A549 (cell line): Measurements from ENCODE around the gene ENGASE. TPM values are rescaled to one million over a fixed set of nuclear protein-coding genes. Genes with fewer than 3 reads are reported as not detected.

Source experiments
- ATAC-seq, 2 experiments: fragments of 200-7000 bp in 1 of 2; fragments of >200 bp in 1 of 2; cut with Nextera tagmentation in 1 of 2; cut with Tn5 transposase in 1 of 2; 3 replicates each; pipeline versions ENCODE4 v1.8.0 to v1.9.1; 2018 to 2020; ENCODE audit warnings: mild to moderate bottlenecking in 1 of 2, moderate library complexity in 1 of 2
- CTCF ChIA-PET: fragments of 300-600 bp; sonication (Branson Sonifier 250); formaldehyde crosslinking; extraction: SDS; loops from one replicate; lab custom pipeline; 2021; ENCODE audit warnings: antibody characterized with exemption, inconsistent platforms; lab: Yijun Ruan, JAX
- POLR2A ChIA-PET: fragments of 350-600 bp; formaldehyde crosslinking; extraction: SDS; loops from one replicate; lab custom pipeline; 2021; ENCODE audit warnings: antibody characterized with exemption, inconsistent platforms; lab: Yijun Ruan, JAX
- DNase-seq, 2 experiments: peaks; one replicate each; pipeline versions ENCODE4 v3.0.0 to v3.0.0-alpha.2; 2011 to 2016; ENCODE audit warnings: low read depth in 1 of 2, low spot score in 1 of 2
- FAIRE-seq: peaks from 2 replicates; lab custom pipeline; 2011; peaks lifted over from hg19 to GRCh38; lab: Jason Lieb, UNC
- H3K27ac ChIP-seq, 2 experiments: fragments of >200 bp; sonication (Bioruptor Twin); formaldehyde crosslinking; 3 replicates each; pipeline ENCODE4 v1.5.1; 2016 to 2017
- H3K4me1 ChIP-seq: fragments of >200 bp; sonication (Bioruptor Twin); formaldehyde crosslinking; 3 replicates; pipeline ENCODE4 v1.6.1; 2016
- H3K4me2 ChIP-seq: fragments of >200 bp; sonication (Bioruptor Twin); formaldehyde crosslinking; 3 replicates; pipeline ENCODE4 v1.6.1; 2016
- H3K4me3 ChIP-seq: fragments of >200 bp; sonication (Bioruptor Twin); formaldehyde crosslinking; 3 replicates; pipeline ENCODE4 v1.5.1; 2016
- H3K9me3 ChIP-seq: fragments of >200 bp; sonication (Bioruptor Twin); formaldehyde crosslinking; 3 replicates; pipeline ENCODE4 v1.6.1; 2016
- BHLHE40 ChIP-seq: IDR thresholded peaks from 2 replicates; pipeline ENCODE4 v1.6.1; 2012; ENCODE audit warnings: low read depth, low read length, inconsistent platforms
- CHD2 ChIP-seq: fragments of 150-350 bp; IDR thresholded peaks from 2 replicates; pipeline ENCODE4 v1.6.1; 2014; ENCODE audit warnings: low read length; ENCODE audit not compliant: partially characterized antibody
- E2F6 ChIP-seq: IDR thresholded peaks from 2 replicates; pipeline ENCODE4 v1.6.1; 2012; ENCODE audit warnings: low read depth, borderline replicate concordance
- EHMT2 ChIP-seq: fragments of 200-600 bp; sonication (generic); IDR thresholded peaks from 2 replicates; pipeline ENCODE4 v1.6.1; 2016; ENCODE audit warnings: antibody characterized with exemption, low read depth, mild to moderate bottlenecking, moderate library complexity
- ESRRA ChIP-seq: fragments of 150-350 bp; IDR thresholded peaks from 2 replicates; pipeline ENCODE4 v1.6.1; 2014; ENCODE audit warnings: mild to moderate bottlenecking, low read length, borderline replicate concordance
- FOSB ChIP-seq: fragments of 250-450 bp; sonication (Bioruptor Pico); IDR thresholded peaks from 2 replicates; pipeline ENCODE4 v1.5.0; 2020; ENCODE audit warnings: mild to moderate bottlenecking, moderate library complexity
- FOXS1 ChIP-seq: fragments of 250-450 bp; sonication (Bioruptor Pico); IDR thresholded peaks from 2 replicates; pipeline ENCODE4 v1.5.0; 2020; ENCODE audit warnings: mild to moderate bottlenecking, moderate library complexity
- HES2 ChIP-seq: fragments of >200 bp; sonication (Bioruptor Twin); formaldehyde crosslinking; IDR thresholded peaks from 2 replicates; pipeline ENCODE4 v1.6.1; 2016
- HEYL ChIP-seq: fragments of 250-450 bp; sonication (Bioruptor Pico); IDR thresholded peaks from 2 replicates; pipeline ENCODE4 v1.8.0; 2021; ENCODE audit warnings: mild to moderate bottlenecking, moderate library complexity
- HOXA7 ChIP-seq: fragments of 250-450 bp; sonication (Bioruptor Pico); IDR thresholded peaks from 2 replicates; pipeline ENCODE4 v1.5.0; 2020; ENCODE audit warnings: mild to moderate bottlenecking, moderate library complexity
- HOXB13 ChIP-seq: fragments of 250-450 bp; sonication (Bioruptor Pico); IDR thresholded peaks from 2 replicates; pipeline ENCODE4 v1.5.0; 2020; ENCODE audit warnings: low read depth, mild to moderate bottlenecking, moderate library complexity
- JUN ChIP-seq, 2 experiments: fragments of >200 bp; sonication (Bioruptor Twin); formaldehyde crosslinking; IDR thresholded peaks; 2 replicates in 1 of 2; 3 replicates in 1 of 2; pipeline ENCODE4 v1.6.1; 2016 to 2017
- JUNB ChIP-seq: fragments of >200 bp; sonication (Bioruptor Twin); formaldehyde crosslinking; IDR thresholded peaks from 2 replicates; pipeline ENCODE4 v1.6.1; 2016
- KDM1A ChIP-seq: fragments of 200-600 bp; sonication (generic); IDR thresholded peaks from 2 replicates; pipeline ENCODE4 v1.6.1; 2016; ENCODE audit warnings: low read depth, mild to moderate bottlenecking
- KDM5A ChIP-seq: fragments of 200-600 bp; sonication (generic); IDR thresholded peaks from 2 replicates; pipeline ENCODE4 v1.6.1; 2016; ENCODE audit warnings: antibody characterized with exemption, mild to moderate bottlenecking
- MAFK ChIP-seq: fragments of 450-650 bp; IDR thresholded peaks from 2 replicates; pipeline ENCODE4 v1.6.1; 2014; ENCODE audit not compliant: partially characterized antibody
- MAX ChIP-seq: IDR thresholded peaks from 2 replicates; pipeline ENCODE4 v1.6.1; 2012
- MAZ ChIP-seq: fragments of 150-350 bp; IDR thresholded peaks from 2 replicates; pipeline ENCODE4 v1.6.1; 2014; ENCODE audit warnings: antibody characterized with exemption, low read depth, low read length, borderline replicate concordance
- MYC ChIP-seq: IDR thresholded peaks from 2 replicates; pipeline ENCODE4 v1.6.1; 2012; ENCODE audit warnings: mild to moderate bottlenecking, inconsistent platforms, low read length, improper control_type of control experiment, borderline replicate concordance
- NFE2L2 ChIP-seq: fragments of 150-350 bp; conservative IDR thresholded peaks from 2 replicates; pipeline ENCODE4 v1.6.1; 2014; ENCODE audit warnings: low read length
- NPAS2 ChIP-seq: fragments of 250-450 bp; sonication (Bioruptor Pico); IDR thresholded peaks from 2 replicates; pipeline ENCODE4 v1.8.0; 2022; ENCODE audit warnings: mild to moderate bottlenecking, moderate library complexity, borderline replicate concordance
- NR3C1 ChIP-seq: fragments of >200 bp; sonication (Bioruptor Twin); formaldehyde crosslinking; IDR thresholded peaks from 3 replicates; pipeline ENCODE4 v1.6.1; 2017
- POLR2AphosphoS2 ChIP-seq: conservative IDR thresholded peaks from 2 replicates; pipeline ENCODE4 v1.6.1; 2012; ENCODE audit warnings: low read length, improper control_type of control experiment, inconsistent platforms
- RCOR1 ChIP-seq: fragments of 150-350 bp; IDR thresholded peaks from 2 replicates; pipeline ENCODE4 v1.6.1; 2014; ENCODE audit warnings: antibody characterized with exemption, low read length, low read depth
- SREBF2 ChIP-seq: fragments of 450-650 bp; IDR thresholded peaks from 2 replicates; pipeline ENCODE4 v1.6.1; 2014; ENCODE audit warnings: mild to moderate bottlenecking, moderate library complexity
- ZSCAN20 ChIP-seq: fragments of 250-450 bp; sonication (Bioruptor Pico); IDR thresholded peaks from 2 replicates; pipeline ENCODE4 v1.8.0; 2022; ENCODE audit warnings: mild to moderate bottlenecking, moderate library complexity
- WGBS: methylation state at CpG from one replicate; pipeline ENCODE4 v1.1.6; 2017; ENCODE audit errors: missing lambda C conversion rate; 5-methylcytosine and 5-hydroxymethylcytosine counted together
- polyA plus RNA-seq, 4 experiments: library from polyadenylated mRNA; depleted of rRNA in 3 of 4; stranded (reverse); fragments of >200 nt; fragmentation: RNase III in 1 of 4; extraction: RNeasy Plus Mini Kit Qiagen cat#74134 plus additional on column Dnase treatment in 1 of 4; gene quantifications; 2 replicates in 3 of 4; 3 replicates in 1 of 4; pipeline ENCODE4 v1.2.3, GENCODE V29; 2011 to 2017
- TF ChIP-seq, protein P1 (sequence below): fragments of 200-600 bp; sonication (generic); IDR thresholded peaks from 2 replicates; pipeline ENCODE4 v1.6.1; 2016; ENCODE audit warnings: antibody characterized with exemption, mild to moderate bottlenecking, moderate library complexity

The ENGASE gene
- polyA plus RNA-seq, 2 of the 4 experiments (the other 2 are of a cell fraction), result 13.4 to 41.7 TPM

GRCh38 chr17:79090443-79091225 lies 16.0 kb downstream of the ENGASE start (continued):
- TF ChIP-seq HOXB13 (CRISPR knock-in tag), result no peak
- TF ChIP-seq, protein P1, sequence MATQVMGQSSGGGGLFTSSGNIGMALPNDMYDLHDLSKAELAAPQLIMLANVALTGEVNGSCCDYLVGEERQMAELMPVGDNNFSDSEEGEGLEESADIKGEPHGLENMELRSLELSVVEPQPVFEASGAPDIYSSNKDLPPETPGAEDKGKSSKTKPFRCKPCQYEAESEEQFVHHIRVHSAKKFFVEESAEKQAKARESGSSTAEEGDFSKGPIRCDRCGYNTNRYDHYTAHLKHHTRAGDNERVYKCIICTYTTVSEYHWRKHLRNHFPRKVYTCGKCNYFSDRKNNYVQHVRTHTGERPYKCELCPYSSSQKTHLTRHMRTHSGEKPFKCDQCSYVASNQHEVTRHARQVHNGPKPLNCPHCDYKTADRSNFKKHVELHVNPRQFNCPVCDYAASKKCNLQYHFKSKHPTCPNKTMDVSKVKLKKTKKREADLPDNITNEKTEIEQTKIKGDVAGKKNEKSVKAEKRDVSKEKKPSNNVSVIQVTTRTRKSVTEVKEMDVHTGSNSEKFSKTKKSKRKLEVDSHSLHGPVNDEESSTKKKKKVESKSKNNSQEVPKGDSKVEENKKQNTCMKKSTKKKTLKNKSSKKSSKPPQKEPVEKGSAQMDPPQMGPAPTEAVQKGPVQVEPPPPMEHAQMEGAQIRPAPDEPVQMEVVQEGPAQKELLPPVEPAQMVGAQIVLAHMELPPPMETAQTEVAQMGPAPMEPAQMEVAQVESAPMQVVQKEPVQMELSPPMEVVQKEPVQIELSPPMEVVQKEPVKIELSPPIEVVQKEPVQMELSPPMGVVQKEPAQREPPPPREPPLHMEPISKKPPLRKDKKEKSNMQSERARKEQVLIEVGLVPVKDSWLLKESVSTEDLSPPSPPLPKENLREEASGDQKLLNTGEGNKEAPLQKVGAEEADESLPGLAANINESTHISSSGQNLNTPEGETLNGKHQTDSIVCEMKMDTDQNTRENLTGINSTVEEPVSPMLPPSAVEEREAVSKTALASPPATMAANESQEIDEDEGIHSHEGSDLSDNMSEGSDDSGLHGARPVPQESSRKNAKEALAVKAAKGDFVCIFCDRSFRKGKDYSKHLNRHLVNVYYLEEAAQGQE, result no peak
- TF ChIP-seq NPAS2, result no peak
- no peak for TF ChIP-seq KDM1A
- no peak for TF ChIP-seq KDM5A
- no peak for TF ChIP-seq CHD2

- Histone ChIP-seq H3K4me2 (no peak overlapping the region), H3K27ac (no peak overlapping the region), H3K4me3 (no peak overlapping the region), H3K4me1 (no peaks in the 10 kb centered on the region), H3K9me3 (no peaks in the 10 kb centered on the region)
- ChIA-PET CTCF (interaction anchor here (0.7 to 19.8 kb wide), 7 partner anchors 8 to 616 kb away, joined by 3 to 555 read pairs (median 4); no protein-coding TSS in a partner anchor), POLR2A (no interaction called here)
- 89% methylated on average over 6 of the region's 10 CpGs for WGBS
- ATAC-seq (no peak), DNase-seq (no peak), FAIRE-seq (no peak)
- TF ChIP-seq RCOR1 (no peak), NPAS2 (no peak), MAX (no peak), HES2 (no peak), EHMT2 (no peak), MAZ (no peak), MAFK (no peak), JUNB (no peak), FOSB (CRISPR knock-in tag) (no peak), FOXS1 (CRISPR knock-in tag) (no peak)
Measured at GRCh38 chr17:79091226-79091670, 16.6 kb downstream of the ENGASE start.

DNA sequence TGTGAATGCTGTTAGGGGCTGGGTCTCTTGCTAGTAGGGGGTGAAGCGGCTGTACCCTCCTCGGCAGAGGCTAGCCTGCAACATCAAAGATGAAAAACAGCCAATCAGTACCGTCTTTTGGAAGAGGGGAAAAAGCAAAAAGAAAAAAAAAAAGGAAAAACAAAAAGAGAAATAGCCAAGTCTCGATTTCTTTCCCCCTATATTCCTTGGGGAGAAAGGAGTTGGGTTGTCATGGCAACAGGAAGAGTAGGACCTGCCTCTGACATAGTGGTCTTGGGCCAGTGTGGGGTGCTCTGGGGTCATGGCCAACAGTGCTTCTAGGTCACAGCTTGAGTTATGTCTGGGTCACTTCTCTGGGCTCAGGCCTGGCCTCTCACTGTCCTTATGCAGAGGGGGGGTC lies 17.9 kb downstream of the ENGASE start:
- no peak overlapping the region for H3K4me3 ChIP-seq
- H3K4me1 ChIP-seq, result 0 out of 3 replicates have a peak, but pooled peaks cover 6% of the 10 kb centered on the region
- H3K9me3 ChIP-seq, result no peaks in the 10 kb centered on the region
- no peak overlapping the region for H3K4me2 ChIP-seq
- CTCF ChIA-PET, result interaction anchor here (1.0 to 19.8 kb wide), 6 partner anchors 9 to 298 kb away, joined by 3 to 555 read pairs (median 5); no protein-coding TSS in a partner anchor
- no peak for FAIRE-seq
- TF ChIP-seq E2F6 (no peak), MYC (no peak), NFE2L2 (no peak), POLR2AphosphoS2 (no peak), JUNB (no peak), FOXS1 (CRISPR knock-in tag) (no peak), HOXA7 (CRISPR knock-in tag) (no peak), JUN (IDR thresholded peaks at IDR 0.05) (no peak), NR3C1 (no peak), BHLHE40 (no peak), ZSCAN20 (CRISPR knock-in tag) (no peak), SREBF2 (no peak), HEYL (CRISPR knock-in tag) (no peak), ESRRA (no peak)
- WGBS, result 73% methylated on average over 4 of the region's 4 CpGs
- POLR2A ChIA-PET, result no interaction called here
- DNase-seq, result no peak
- ATAC-seq, result no peak
- H3K27ac ChIP-seq, result no peak overlapping the region
